Erythroblast (primary cell): ENCODE measurements around the gene TNNT2.
A peak's percentile ranks its signal among the peaks of the same experiment; 100 is the strongest.

Source experiments
- DNase-seq, 2 experiments: peaks; one replicate each; lab custom pipeline; 2025; lab: John Stamatoyannopoulos, UW
- GATA1 ChIP-seq: IDR thresholded peaks from 2 replicates; pipeline ENCODE4 v1.6.1; 2011; ENCODE audit warnings: low read depth, mild to moderate bottlenecking, control low read depth, low read length, moderate library complexity
- POLR2A ChIP-seq: IDR thresholded peaks from 2 replicates; pipeline ENCODE4 v1.6.1; 2011; ENCODE audit warnings: mild to moderate bottlenecking, low read length

Gene TNNT2

DNA sequence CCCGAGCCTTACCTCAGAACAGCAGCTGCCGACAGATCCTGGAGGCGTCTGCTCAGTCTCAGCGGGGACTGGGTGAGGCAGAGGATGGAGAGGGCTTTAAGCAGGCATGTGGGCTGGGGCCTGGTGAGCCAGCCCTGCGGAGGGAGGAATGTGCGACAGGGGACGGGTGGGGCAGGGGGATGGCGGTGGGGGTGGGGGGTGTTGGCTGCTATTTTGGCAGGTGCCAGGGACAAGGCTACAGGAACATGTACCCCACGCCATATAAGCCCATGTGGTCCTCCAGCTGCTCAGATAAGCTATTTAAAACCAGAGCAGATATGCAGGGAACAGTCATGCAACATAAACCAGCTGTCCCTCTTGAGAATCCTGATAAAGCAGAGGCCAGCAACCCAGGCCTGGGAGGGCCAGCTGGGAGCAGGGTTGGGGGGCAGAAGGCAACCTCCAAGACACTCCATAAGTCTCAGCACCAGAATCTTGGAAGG lies at the start of gene TNNT2:
Gene TNNT2, minus strand, starts transcription at position 70 of the 482 bp plus-strand sequence. CDS start 4,426 bp downstream, outside the sequence.
- peak in 1 of 2 experiments; percentile 34 for DNase-seq
- no peak for TF ChIP-seq GATA1
- TF ChIP-seq POLR2A: no peak

DNA sequence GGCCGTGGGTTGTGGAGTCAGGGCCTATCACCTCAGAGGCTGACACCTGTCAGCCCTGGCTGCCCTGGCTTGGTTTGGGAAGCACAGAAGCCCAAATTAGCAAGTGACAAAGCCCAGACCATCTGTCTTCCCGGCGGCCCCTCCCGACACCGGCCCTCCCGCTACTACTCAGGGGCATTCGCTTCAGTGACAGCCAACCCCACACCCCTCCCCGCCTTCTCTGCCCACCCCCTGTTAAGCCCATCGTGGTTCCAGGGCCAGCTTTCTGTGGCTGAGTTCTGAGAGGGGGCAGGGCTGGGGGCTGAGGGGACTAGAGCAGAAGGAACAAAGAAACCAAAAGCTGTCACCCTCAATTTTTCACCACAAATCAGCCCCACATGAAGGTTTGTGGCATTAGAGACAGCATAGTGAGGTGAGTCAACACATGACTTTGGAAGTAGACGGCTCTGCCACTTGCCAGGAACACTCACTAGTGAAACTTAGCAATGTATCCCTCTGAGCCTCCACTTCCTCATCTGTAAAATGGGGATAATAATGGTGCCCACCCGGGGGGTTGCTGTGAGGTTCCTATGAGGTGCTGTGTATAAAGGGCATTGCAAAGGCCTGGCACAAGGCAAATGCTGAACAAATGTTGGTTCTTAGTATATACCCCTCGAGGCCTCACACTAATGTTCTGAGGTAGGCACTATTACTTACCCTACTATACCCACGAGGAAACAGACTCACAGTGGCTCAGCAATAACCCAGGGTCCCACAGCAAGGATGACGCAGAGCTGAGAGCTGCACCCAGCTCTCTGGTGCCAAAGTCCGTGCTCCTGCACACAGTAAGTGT lies 49.2 kb upstream of the TNNT2 start:
- TF ChIP-seq GATA1 (no peak), POLR2A (no peak)
- no peak for DNase-seq

DNA sequence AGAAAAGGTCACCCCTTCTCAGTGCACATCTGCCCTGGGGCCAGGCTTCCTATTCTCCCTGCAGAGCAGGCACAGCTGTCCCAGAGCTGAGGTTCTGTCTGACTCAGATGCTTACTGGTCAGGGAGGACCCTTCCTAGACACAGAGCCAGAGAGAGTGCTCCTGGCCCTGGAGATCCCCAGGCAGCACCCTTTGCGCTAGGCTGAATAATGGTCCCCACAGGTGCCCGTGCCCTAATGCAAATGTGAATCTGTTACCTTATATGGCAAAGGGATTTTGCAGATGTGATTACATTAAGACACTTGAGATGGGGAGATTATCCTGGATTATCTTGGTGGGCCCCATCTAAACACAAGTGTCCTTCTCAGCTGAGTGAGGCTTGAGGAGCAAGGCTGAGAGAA lies 46.7 kb upstream of the TNNT2 start:
- no peak for DNase-seq
- TF ChIP-seq POLR2A (no peak), GATA1 (no peak)

DNA sequence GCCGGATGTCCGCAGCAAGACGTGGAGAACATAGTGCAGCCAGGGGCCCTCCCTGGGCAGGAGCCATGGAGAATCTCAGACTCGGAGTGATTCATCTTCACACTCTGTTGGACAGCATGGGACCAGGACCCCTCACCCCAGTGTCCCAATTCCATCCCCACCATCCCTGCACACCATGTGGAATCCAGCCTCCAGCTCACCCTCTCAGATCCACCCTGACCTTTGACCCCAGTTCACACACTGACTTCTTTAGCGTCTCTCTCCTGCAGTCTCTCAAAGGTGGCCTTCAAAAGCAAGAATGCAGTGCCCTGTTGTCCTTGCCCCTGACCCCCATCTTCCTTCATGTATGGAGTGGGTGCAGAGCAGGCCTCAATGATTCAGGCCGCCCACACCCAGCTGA lies 46.2 kb upstream of the TNNT2 start:
- TF ChIP-seq POLR2A: no peak
- no peak for TF ChIP-seq GATA1
- DNase-seq: no peak

DNA sequence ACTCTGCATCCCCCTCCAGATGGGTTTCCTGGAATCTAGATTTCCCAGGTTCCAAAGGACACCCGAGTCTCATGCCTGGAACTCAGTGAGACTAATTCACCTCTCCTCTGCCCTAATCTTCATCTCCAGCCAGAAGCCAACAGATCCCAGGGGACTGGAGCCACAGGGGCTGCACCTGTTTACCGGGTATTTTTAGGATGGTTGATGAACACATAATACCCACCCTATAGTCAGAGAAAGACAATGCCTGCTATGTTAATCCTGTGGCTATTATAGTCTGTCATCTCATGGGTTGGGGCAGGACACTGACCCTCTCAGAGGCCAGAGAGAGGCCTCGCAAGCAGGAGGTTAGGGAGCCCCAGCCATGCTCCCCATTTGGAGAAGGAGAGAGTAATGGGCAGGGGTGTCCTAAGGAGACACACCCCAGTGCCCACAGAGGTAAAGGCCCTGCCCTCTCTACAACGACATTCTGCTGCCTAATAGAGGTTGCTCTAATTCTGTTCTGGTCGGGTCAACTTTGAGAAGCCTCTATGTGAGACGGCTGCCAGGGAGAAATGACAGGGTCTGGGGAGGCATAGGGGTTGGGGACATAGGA lies 45.1 kb upstream of the TNNT2 start:
- no peak for DNase-seq
- TF ChIP-seq GATA1: no peak
- TF ChIP-seq POLR2A: no peak

DNA sequence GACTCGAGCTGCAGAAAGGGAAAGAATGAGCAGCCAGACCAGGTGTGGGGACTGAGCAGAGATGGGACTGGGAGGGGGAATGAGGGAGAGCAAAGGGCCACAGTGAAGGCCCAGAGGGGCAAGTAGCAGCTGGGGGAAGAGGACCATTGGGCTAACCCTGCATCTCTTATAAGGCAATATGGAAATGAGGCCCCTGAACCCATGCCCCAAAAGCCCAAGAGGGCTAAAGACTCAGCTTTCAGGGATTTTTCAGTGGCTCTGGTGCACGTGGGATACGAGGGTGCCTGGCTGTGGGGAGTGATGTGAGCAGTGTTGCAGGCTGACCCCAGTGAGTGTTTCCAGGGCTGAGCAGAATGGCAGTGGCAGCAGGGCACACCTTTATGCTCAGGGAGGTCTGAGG lies 44.5 kb upstream of the TNNT2 start:
- no peak for DNase-seq
- TF ChIP-seq POLR2A (no peak), GATA1 (no peak)

DNA sequence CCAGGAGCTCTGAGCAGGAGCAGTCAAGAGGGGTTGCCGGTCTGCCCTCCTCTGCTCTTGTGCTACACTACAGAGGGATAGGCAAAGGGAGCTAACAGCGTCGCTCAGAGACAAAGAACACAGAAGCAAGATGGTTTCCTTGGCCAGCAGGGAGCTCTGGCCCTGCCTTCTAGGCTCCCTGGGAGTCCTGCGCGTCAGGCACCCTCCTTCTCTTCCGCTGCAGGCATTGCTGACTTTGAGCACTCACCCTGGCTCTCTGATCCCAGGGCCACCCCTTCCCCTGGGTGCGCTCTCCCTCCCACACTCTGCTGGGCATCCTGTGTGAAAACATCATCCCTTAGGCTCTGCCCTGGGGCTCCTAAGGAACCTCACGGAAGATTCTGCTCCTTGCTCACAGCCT lies 43.6 kb upstream of the TNNT2 start:
- TF ChIP-seq GATA1: no peak
- no peak for TF ChIP-seq POLR2A
- DNase-seq: no peak

DNA sequence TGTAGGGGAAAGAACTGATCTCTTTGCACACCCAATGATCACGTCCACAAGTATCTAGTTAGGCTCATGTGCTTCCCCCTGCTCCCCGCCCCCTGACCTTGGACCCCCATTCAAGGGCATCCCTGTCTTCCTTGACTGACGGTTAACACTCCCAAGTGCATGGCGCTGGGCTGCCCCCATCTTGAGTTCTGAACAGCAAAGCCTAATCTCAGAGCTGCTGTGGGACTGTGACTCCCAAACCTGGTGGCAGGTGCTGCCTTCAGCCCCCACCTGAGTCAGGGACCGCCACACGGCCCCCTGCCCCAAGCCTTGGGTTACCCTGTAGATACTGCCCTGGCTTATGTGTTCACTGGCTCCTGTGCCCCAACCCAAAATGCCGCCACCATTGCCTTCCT lies 43.1 kb upstream of the TNNT2 start:
- no peak for TF ChIP-seq GATA1
- TF ChIP-seq POLR2A: no peak
- DNase-seq: no peak

DNA sequence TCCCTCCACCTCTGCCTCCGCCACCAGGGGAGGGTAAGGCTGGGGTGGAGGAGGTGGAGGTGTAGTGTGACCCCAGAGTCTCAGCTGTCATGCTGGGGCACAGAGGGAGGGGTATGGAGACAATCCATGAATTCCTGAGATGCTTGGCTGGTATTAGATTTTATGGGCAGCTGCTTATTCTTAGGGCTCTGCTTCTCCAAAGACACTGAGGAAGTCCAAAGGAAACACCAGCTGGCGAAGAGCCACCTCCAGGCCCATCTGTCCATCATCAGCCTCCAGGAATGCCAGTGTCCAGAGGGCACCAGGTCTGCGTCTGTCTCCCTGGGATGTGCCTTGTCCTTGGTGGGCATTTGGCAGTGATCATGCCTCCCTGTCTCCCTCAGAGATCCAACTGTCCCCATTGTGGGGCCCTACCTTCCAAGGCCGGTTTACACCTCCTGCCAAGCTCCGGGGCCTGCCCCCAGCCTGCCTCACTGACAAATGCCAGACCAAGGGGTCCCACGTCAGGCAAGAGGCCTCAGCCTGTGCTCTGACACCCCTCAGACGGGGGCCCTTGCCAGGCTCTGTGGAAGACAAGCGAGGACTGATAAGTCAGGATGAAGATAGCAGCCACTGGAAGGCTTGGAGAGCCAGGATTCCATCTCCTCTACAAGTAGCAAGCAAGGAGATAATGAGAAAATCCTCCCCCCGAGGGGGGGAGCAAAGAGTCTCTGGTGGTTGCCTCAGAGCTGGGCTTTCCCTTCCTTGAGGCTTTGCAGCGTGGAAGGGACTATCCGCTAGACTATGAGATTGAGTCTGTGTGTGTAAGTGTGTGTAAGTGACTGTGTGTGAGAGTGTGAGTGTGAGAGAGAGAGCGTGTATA lies 42.5 kb upstream of the TNNT2 start:
- DNase-seq: no peak
- no peak for TF ChIP-seq POLR2A
- no peak for TF ChIP-seq GATA1

DNA sequence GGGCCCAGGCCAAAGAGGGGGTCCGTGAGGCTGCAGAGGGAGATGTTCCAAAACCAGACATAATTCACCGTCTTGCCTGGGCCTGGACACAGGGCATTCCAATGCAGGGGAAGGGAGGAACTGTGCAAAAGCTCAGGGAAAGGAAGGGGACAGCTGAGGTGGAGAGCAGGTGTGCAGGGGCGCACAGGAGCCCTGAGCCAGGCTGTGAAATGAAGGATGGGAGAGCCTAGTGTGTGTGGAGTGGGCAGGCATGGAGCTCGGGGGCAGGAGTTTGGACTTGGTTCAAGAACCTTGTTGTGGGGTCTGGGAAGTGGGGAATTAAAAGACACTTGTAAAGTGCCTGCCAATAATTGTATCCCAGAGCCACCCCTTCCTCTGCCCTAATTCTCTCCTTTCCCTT lies 41.8 kb upstream of the TNNT2 start:
- TF ChIP-seq POLR2A (no peak), GATA1 (no peak)

DNA sequence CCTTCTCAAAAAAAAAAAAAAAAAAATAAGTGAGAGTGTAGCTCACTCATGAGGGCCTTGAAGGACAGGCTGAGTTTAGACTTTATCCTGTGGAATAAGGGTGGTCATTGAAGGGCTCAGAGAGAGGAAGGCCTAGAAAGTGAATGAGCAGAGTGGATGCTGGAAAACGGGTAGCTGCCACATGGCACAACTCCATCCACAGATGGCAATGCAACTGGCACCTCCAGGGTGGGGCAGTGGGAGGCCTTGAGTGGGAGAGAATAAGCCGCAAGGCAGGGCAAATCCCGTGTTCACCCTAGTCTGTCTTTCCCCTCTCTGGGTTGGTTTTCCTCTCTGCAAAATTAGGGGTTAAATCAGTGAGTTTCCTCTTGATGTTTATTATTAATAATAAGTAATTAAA lies 41.0 kb upstream of the TNNT2 start:
- no peak for TF ChIP-seq GATA1
- no peak for TF ChIP-seq POLR2A
- DNase-seq: no peak

More for the DNA sequence above, 41.8 kb upstream of the TNNT2 start:
- no peak for DNase-seq

DNA sequence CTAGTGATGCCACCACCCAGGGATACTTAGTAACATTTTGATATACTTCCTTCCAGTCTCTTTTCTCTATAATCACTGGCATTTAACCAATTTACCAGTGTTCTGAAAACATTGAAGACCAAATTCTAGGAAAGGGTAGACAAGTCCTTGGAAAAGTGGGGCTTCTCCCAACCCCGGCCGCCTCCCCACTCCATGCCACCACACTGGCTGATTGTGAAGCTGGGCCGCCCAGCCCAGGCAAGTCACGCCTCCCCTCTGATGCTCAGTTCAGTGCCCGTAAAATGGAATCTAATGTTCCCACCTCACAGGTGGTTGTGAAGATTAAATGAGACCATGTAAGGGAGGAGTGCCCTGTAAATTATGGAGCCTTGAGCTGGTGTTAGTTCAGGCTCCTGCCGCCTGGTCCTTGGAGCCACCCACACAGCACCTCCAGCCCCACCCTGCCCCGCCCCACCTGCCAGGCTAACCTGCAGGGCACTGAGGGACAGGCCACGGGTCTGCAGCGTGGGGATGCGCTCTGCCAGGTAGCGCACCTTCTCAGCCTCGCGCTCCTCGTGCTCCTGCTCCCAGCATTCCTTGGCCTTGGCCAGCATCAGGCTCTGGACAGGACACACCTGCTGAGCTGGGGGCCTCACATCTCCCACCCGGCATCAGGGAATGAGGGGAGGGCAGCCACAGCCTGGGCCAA lies 36.7 kb upstream of the TNNT2 start:
- TF ChIP-seq GATA1 (no peak), POLR2A (no peak)
- no peak for DNase-seq

DNA sequence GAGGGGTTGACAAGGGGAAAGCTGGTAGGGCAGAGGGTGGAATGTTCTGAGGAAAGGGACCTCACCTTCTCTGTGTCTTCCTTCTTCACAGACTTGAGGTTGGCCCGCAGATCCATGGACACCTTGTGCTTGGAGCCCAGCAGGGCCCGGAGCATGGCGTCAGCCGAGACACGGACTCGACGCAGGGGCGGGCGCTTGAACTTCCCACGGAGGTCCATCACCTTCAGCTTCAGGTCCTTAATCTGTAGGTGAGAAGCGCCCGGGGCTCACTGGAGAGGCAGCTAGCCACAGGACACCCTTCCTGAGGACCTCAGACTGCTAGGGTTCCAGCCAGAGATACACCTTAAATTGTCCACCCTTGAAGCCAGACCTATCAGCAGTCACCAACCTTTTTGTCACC lies 33.8 kb upstream of the TNNT2 start:
- no peak for DNase-seq
- TF ChIP-seq POLR2A: no peak
- TF ChIP-seq GATA1: no peak

DNA sequence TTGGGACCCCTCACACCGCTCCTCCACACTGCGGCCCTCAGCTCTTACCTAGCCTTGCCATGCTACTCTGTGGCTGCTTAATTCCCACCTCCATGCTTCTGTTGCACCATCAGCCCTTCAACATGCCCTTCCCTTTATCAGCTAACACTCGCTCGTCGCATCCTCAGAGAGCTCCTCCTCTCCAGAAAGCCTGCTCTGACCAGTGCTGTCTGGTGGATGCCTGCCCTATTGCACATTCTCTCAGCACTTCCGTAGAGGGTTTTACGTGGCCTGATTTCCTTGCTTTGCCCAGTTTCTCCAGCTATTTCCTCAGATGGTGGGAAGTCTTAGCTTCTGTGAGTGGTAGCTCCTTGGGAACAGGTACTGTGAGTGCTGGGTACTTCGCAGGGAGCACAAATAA lies 32.0 kb upstream of the TNNT2 start:
- DNase-seq: no peak
- TF ChIP-seq POLR2A (no peak), GATA1 (no peak)
